ENCODE results near the gene PTRHD1.
"Not testable (repeated sequence)": the region's sequence is repeated elsewhere in the genome, so short reads cannot be mapped to it uniquely, and the experiment has no call there.

PTRHD1 gene, protein sequence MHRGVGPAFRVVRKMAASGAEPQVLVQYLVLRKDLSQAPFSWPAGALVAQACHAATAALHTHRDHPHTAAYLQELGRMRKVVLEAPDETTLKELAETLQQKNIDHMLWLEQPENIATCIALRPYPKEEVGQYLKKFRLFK
- 7.5 to 19.3 (median 15.0) reads per million in 18 experiments for total RNA-seq

DNA sequence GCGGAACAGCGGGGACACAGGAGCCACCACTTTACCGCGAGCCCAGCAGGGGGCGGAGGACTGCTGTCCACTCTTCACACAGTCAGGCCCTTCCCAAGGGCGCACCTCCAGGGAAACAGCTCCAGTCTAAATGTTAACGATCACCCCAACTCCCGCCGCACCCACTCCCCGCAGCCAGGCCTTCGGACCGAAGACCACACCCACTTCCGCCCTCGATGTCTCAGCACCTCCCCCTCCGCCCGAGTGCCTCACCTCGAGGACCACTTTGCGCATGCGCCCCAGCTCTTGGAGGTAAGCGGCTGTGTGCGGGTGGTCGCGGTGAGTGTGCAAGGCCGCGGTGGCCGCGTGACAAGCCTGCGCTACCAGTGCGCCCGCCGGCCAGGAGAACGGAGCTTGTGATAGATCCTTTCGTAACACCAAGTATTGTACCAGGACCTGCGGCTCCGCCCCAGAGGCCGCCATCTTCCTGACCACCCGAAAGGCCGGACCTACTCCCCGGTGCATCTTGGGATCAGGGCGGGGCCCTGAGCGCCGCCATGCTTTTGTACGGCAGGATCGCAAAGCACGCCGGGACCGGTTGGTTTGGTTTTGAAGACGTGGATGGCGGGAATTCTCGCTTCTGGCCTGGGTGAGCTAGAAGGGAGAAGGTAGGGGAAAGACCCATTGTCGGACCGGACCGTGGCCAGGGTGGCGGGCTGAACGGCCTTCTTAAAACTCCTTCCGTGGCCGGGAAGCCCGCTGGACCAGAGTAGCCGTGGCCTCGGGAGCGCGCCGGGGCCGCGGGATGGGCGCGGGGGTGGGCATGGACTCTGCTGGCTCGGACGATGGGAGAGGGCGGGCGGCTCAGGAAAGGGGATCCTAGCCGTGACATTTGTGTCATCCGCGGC is at the start of gene PTRHD1, which contains the start of gene CENPO:
PTRHD1 (minus strand) TSS at position 518 of the 887 bp plus-strand sequence; CDS start at position 504, 14 bp downstream.
CENPO (plus strand) TSS at position 552 of the 887 bp plus-strand sequence. CDS start 495 bp downstream, outside the sequence.
- DNase-seq, result peak; percentile 97 to 98

DNA sequence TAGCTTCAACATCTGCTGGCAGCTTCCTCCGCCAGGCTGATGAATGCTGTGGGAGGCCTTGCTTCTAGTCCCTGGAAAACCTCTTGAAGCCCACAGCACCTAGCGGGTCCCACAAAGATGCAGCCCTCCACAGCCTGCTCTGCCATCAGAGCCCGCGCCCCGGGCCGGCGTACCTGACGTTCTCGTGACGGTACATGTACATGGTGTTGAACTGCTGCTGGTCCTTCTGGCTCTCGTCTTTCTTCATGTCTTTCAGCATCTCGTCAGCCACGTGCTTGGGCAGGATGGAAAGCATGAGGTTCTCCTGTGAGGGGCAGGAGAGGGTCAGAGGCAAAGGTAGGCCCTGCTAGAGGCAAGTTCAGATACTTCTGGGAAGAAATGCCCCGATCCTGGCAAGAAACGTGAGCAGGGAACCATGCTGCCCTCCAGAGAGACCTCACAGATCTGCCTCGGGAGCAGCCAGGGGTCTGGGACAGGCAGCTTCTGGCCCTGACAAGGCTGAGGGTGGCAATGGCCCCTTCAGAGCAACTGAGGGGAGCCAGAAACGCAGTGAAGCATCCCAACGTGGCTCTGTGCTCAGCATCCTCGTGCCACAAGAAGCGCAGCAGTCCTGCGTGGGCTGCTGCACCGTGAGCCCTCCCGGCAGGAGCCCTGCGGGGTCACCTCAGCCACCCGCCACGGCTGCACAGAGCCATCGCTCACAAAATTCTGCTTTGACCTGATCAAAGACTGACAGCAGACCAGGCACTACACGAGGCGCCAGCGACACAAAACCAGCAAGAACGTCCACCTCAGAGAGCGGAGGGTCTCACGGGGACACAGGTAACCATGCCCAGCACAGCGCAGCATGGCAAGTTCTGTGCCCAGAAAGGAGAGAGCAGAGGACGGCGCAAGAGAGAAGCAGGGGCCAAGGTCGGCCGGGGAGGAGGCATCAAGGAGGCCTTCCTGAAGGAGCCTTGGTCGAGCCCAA is 49.2 kb upstream of the PTRHD1 start:
- DNase-seq, result no peak

DNA sequence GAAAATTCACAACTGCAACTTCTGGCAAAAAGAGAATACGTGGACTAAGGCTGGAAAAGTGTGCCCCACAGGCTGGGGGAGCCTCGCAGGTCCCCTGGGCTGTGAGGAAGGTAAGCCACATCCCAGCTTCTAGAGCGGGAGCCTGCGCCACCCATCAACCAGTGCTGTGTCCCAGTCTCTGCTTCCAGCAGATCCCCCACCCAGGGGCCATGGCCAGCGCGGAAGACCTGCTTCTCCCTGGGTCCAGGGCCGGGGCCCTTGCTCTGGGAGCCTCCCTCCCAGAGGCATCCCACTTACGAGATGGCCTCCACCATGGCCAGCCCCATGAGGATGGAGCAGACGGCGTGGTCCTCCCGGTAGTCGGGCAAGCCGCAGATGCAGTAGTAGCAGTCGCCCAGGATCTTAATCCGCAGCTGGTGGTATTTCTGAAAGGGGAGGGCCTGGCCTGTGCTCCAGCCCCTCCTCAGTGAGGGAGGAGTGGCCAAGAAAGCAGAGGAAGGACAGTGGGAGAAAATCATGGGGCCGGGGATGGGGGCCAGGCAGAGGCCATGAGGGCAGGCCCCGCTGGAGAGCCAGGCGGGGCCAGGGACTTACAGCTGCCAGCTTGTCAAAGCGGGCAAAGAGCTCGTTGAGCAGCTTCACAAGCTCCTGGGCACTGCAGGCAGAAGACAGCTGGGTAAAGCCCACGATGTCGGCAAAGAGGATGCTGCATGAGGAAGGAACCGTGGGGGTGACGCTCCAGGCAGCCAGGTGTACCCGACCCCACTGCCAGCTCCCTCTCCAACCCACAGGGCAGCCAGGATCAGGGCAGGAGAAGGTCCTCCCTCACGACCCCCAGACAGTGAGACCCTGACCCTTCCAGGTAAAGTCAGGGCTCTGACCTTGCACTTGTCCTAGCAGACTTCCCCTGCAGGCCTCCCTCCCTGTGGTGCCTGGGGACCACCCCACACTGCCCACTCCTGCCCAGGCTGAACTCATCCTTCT is 48.1 kb upstream of the PTRHD1 start:
- DNase-seq, result no peak

DNA sequence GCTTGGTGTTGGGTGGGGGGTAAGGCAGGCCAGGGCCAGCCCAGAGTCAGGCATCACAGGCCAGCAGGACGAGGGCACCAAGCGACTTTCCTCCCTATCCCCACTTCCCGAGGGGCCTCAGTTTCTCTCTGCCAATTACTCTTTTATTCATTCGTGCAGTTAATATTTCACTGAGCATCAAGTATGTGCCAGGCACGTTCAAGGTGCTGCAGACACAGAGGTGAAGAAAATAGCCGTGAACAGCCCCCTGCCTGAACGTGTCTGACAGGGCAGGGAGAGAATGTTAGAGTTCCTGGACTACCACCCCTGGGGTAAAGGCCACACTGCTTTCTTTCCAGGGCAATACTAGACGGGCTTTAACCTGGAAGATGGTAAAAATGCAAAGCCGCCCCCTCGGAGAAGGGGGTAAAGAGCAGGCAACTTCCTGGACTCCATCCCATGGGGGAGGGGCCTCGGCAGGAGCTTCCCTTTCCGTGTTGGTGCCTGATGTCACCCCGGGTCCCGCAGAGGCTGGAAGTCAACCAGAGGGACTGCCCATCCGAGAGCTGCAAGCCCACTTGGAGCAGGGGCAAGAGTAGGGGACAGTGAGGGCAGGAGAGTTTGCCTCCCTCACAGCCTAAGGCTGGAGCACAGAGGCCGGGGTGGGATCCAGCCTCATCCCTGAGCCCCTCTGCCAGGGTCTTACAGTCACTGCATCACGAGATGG is 47.1 kb upstream of the PTRHD1 start:
- DNase-seq, result no peak

DNA sequence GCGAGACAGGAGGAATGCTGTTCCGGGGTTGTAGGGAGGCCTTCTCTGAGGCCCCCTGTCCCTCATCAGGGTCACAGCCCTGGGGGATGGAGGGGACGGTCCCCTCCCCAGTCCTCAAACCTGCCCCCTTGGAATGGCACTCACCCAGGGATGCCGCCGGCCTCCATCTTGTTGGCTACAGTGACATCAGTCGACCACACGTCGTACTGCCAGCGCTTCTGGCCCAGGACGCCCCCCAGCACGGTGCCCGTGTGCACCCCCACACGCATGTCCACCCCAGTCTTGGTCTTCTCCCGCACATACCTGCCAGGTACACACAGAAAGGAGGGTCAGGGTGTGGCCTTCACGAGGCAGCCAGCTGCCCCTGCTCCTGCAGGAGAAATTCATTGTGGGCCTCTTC is 46.5 kb upstream of the PTRHD1 start:
- no peak for DNase-seq

DNA sequence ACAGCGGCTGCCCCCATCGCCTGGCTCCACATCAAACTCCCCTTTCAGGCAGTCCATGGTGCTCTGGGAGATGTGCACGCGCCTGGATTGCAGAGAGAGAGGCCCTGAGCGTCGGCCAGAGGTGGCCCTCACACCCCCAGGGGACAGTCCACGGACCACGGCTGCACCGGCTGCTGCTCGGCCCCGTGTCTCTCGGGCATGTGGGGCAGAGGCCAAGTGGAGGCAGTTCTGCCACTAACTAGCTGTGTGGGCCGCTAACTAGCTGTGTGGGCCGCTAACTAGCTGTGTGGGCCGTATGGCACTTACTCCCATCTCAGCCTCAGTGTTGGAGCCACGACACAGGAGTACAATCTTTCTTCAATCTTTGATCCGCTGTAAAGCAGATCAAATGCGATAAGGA is 45.4 kb upstream of the PTRHD1 start:
- DNase-seq, result no peak

DNA sequence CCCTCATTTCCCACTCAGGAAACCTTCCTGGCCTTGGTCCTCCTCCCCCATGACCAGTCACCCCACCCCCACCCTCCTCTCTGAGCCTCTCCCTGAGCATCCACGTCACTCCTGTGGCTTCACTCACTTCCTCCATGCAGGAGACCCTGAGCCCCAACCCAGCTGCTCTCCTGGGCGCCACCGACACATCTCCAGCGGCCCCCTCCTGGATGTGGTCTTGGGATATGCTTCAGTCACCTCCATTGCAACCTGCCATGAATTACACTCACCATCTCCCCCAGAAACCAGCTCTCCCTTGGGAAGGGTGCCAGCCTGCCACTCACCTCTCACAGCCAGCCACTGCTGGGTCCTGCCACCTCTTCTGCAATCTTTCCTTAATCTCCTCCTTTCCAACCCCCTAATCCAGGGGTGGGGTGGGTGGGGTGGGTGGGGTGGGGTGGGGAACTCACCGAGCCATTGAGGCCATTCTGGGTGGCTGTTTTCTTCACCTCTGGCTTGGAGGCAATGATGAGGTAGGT is 44.9 kb upstream of the PTRHD1 start:
- no peak for DNase-seq

DNA sequence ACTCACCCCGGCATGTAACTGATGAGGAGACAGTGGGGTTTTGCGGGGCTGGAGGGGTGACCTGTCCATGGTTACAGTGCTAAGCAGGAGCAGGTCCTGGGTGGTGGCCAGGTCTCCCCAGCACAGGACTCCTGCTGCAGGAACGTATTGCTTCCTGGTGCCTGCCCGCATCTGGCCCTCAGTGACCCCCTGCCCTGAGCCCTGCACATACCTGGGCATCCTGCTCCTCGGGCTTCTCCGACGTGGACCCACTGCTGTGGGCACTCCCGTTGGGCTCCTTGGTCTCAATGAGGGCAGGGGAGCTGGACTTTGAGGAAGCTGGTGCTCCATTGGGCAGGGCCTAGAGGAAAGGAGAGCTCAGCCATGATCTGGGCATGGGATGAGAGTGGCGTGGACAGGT is 43.5 kb upstream of the PTRHD1 start:
- DNase-seq, result no peak

DNA sequence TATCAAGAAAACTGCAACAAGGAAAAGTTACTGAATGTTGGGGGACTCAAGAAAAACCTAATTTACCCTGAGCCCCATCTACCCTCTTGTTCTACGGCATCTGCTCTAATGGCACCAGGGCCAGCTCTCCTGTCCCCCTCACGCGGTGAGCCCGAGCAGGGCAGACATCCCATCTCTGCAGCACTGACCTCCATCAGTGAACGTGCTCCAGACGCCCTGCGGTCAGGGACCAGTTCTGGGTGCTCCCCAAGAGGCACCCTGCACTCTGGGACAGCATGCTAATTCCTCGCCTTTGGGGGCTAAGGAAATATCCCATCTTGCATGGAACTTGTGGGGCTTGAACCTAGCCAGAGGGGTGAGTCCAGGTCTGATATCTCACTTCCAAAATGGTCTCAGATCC is 43.0 kb upstream of the PTRHD1 start:
- DNase-seq, result no peak

DNA sequence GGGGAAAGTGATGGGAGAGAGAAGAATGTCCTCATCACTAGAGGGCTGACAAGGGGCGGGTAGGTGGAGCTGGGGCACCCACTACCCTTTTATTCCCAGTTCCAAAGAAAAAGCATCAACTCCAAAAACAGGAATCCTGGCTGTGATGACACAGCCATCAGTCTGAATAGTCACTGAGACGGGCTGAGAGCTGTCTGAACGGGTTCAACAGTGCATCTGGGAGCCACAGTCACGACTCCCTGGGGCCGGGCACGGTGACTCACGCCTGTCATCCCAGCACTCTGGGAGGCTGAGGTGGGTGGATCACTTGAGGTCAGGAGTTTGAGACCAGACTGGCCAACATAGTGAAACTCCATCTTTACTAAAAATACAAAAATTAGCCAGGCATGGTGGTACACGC is 42.2 kb upstream of the PTRHD1 start:
- DNase-seq, result not testable (repeated sequence)

DNA sequence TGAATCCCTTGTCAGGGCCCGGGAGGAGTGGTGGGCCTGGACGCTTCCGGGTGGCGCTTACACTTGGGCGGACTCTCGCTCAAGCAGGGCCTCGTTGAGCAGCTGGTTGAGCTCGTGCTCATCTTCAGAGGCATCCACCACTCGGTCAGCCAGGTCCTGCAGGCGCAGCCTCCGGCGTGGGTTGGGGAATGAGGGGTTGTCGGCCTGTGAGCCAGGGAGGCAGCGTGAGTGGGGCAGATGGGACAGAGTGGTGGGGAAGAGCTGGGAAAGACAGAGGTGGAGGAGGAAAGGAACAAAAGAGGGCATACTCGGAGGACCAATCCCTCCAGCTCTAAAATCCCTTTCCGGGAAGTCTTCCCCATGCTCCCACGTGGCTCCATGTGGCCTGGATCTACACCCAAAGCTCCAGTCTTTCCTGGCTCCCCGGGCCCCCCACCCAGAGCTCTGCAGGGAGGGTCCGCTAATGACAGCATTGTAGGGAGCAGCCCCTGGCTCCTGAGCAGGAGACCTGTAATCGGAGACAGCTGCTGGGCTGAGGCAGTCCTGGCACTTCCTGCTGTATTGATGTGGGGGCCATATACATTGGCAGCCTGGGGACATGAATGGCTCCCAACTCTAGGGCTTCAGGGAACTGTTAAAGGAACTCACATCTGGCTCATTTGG is 41.7 kb upstream of the PTRHD1 start:
- DNase-seq, result no peak

DNA sequence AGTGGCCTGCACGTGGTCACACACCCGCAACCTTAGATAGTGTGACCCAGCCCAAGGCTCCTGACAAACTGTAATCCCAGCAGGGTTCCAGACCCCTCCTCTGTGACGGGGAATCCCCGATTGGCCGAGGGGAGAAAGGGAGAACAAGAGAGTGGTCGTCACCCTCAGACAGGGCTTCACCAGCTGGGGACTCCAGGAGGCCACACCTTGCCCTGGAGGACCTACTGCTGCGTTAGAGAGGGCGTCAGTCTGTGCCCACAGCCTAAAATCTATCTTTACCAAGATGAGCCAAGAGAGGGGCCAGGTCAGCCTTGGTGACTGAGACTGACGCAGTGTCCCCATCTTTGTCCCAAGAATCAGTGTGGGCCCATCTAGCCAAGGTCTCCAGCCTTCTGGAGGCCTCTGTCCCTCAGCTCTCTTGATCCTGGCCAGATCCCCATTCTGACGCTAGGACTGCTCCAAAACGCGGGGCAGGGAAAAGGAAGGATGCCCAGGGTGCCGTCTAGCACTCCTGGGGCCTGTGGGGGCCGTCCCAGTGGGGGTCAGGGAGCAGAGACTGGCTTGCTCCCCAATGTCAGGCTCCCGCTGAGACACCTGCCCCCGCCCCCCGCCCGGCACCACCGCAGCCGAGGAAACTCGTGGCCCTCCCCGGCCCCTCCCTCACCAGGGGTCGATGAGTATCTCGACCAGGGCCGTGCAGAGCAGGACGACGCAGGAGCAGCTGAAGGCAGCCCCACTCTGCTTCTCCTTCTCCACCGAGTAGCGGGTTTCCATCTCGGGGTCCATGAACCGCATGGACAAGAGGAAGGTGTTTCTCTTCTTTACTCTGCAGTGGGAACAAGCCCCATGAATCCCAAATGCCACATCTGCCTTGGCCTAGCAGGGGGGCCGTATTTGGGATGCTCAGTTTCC is 40.9 kb upstream of the PTRHD1 start:
- no peak for DNase-seq

DNA sequence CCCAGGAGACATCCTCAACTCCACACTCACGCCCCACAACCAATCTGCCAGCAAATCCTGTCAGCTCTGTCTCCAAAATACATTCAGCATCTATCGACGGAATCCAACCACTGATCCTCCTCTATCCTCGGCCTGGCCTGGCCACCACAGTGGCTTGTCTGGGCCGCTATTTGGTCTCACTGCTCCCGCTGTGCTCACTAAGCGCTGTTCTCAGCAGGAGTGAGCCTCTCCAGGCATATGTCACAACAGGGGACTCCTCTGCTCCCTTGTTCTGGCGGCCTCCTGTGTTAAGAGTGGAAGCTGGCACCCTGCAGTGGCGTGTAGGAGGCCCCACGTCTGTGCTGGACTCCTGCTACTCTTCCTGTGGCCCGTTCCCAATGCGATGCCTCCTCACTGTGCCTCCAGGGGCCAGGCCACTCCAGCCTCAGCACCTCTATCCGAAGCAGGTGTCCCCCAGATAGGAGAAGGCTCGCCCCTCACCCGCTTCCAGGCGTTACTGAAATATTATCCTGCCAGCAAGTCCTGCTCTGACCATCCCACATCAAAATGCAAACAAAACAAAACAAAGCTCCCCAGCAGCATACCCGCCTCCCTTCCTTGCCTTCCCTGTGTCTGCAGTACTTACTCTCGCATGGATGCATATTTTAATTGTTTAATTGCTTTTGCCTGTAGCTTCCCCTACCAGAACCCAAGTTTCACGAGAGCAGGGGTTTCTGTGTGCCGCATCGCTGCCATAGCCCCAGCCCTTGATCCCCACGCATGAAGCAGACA is 39.9 kb upstream of the PTRHD1 start:
- DNase-seq, result no peak

DNA sequence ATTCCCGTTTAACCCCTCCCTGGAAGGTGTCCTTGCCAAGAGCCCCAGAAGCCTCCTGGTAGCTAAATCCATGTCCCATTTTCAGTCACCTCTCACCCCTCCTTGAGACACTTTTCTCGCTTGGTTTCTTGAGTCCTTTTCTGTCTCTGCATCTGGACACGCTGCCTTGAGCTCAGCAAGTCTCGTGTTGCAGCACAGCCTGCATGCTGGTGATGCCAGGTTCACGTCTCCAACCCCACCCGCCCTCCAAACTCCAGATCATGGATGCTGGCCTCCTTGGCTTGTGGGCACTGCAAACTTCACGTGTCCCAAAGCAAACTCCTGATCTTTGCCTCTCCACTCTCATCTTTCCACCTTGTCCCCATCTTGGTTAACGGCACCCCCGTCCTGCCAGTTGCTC is 39.3 kb upstream of the PTRHD1 start:
- DNase-seq, result no peak

DNA sequence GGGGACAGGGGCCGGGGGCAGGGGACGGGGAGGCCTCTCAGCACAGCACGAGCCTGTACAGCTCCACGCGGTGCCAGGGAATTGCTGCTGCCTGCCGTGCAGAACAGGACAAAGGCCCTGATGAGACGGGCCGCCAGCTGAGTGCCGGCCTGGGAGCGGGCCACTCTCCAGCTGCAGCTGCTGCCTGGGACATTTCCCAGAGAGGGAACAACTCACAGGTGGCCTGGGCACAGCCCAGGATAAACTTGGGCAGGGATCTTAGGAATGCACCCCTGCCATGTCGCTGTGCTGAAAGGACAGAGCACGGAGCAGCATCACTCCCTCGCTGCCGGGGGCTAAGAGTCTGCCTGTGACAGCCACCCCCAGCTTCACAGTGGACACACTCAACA is 38.9 kb upstream of the PTRHD1 start:
- no peak for DNase-seq

DNA sequence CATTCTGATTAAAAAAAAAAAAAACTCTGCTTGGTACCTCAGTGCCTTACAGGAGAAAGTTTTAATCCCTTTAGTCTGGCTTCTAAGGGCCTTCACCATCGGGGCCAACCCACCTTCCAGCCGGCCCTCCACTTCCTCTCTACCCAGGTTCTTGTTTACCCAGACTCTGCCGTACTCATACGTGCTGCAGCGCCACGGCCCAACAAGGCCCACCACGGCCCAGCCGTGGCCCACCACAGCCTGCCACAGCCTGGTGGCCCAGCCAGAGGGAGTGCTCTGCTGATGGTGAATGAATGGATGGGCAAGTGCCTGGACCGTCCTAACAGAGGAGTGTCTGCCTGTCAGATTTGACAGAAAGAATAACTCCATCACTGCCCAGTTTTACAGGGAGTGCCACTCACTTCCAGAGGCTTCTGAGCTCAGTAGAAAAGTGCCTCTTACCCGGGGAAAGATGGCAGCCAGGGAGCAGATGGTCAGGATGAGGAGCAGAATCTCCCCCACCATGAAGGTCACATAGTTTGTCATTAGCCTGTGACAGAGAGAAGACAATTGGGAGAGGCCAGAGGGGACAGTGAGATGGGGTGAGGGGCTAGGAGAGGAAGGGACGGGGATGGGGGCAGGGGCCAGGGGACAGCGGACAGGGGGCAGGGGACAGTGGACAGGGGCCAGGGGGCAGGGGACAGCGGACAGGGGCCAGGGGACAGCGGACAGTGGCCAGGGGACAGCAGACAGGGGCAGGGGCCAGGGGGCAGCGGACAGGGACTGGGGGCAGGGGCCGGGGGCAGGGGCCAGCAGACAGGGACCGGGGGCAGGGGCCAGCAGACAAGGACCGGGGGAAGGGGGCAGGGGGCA is 38.3 kb upstream of the PTRHD1 start:
- no peak for DNase-seq

DNA sequence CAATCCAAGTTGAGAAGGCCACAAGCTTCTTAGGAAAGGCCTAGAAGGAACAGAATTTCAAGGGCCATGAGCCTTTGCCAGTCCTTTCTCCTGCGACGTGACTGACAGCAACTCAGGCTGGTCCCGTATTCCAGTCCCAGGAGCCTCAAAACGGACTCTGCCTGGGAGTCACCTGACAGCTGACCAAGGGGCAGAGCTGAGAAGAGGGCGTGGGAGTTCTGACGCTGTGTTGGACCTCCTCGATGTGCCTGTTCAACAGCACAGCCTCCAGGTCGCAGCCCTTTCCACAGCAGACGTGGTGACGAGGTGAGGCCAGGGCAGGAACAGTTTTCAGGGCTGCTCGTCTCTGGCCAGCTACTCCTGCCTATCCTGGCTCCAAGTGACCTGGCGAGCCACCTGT is 37.6 kb upstream of the PTRHD1 start:
- no peak for DNase-seq

Data from inflammatory macrophage (primary cell).